Ovary (tissue), 9 donors: ENCODE data around the gene CNOT6L. TPM values are rescaled to one million over a fixed set of nuclear protein-coding genes. Genes with fewer than 3 reads are reported as not detected.

ENCODE experiments used
- DNase-seq, 5 donors: peaks; one replicate each; pipeline ENCODE4 v3.0.0-alpha.2; 2019 to 2020
- H3K27ac ChIP-seq, 2 donors: fragments of 200-600 bp; one replicate each; pipeline versions ENCODE4 v1.5.1 to v1.8.0; 2019 to 2022
- H3K27me3 ChIP-seq: fragments of 200-600 bp; one replicate; pipeline ENCODE4 v1.8.0; 2022
- H3K36me3 ChIP-seq: fragments of 200-600 bp; sonication (generic); one replicate; pipeline ENCODE4 v1.5.1; 2019
- H3K4me1 ChIP-seq: one replicate; pipeline ENCODE4 v1.8.1; 2013; ENCODE audit warnings: mild to moderate bottlenecking, moderate library complexity; ENCODE audit not compliant: insufficient read depth
- H3K4me3 ChIP-seq: fragments of 200-600 bp; sonication (generic); one replicate; pipeline ENCODE4 v1.5.1; 2017
- H3K9me3 ChIP-seq, 2 donors: fragments of 200-600 bp in 1 of 2; sonication (generic) in 1 of 2; one replicate each; pipeline versions ENCODE4 v1.5.1 to v1.8.1; 2013 to 2019; ENCODE audit warnings: mild to moderate bottlenecking in 1 of 2, moderate library complexity in 1 of 2
- EP300 ChIP-seq: sonication (generic); formaldehyde crosslinking; IDR thresholded peaks from one replicate; pipeline ENCODE4 v1.6.1; 2017; ENCODE audit warnings: antibody characterized with exemption
- POLR2A ChIP-seq: fragments of 450-650 bp; IDR thresholded peaks from one replicate; pipeline ENCODE4 v1.6.1; 2017; ENCODE audit warnings: antibody characterized with exemption, mild to moderate bottlenecking, moderate library complexity
- WGBS, 3 donors: extraction: QIAGEN DNeasy Blood & Tissue Kit in 1 of 3; methylation state at CpG; one replicate each; pipeline versions ENCODE4 v1.1.5 to v1.1.7; 2013 to 2017; 5-methylcytosine and 5-hydroxymethylcytosine counted together
- intact Hi-C, 4 donors: fragments of 100-400 bp; cut with DNase I; formaldehyde crosslinking; loops; one replicate each; pipeline versions ENCODE4 v1.11.0 to v1.15.1; 2022 to 2023
- polyA plus RNA-seq, 2 donors: library from polyadenylated mRNA; stranded (reverse); fragments of 200-250 nt in 1 of 2; fragments of 350-450 nt in 1 of 2; fragmentation: Illumina TruSeq in 1 of 2; extraction: RNeasy Lipid Tissue Mini Kit (QIAGEN cat#74804) in 1 of 2; gene quantifications; one replicate each; pipeline ENCODE4 v1.2.3, GENCODE V29; 2013 to 2014
- total RNA-seq, 7 donors: library from RNA; depleted of rRNA in 2 of 7; stranded (reverse); fragments of >200 nt in 2 of 7; fragmentation: NEBNext Ultra II Directional in 3 of 7; extraction: Animal tissue kit (Norgen Biotek cat#: 25700) in 3 of 7; gene quantifications; one replicate each; pipeline versions ENCODE4 v1.1.0 to v1.2.4, GENCODE V29; 2016 to 2023
- TF ChIP-seq, protein P1 (sequence below), 3 donors: fragments of 450-650 bp in 2 of 3; fragments of 200-600 bp in 1 of 3; IDR thresholded peaks; one replicate each; pipeline versions ENCODE4 v1.5.1 to v1.8.0; 2016 to 2022; ENCODE audit warnings: antibody characterized with exemption in 3 of 3, mild to moderate bottlenecking in 1 of 3
- donor health status: DM: no; HTN: no; CAD: no; lungs with moderate emphysema.
- donor health status: DM: no; HTN: no; CAD: no.
- donor health status: Bipolar disorder and iron deficiency.
- donor health status: DM: yes; HTN: yes; CAD: no.
- donor health status: DM: no; HTN: no; CAD: no.
- donor health status: DM: yes; HTN: yes; CAD: no.

Gene CNOT6L
- total and polyA plus RNA-seq, 9 donors, result 7.7 to 58.6 (median 47.0) TPM

DNA sequence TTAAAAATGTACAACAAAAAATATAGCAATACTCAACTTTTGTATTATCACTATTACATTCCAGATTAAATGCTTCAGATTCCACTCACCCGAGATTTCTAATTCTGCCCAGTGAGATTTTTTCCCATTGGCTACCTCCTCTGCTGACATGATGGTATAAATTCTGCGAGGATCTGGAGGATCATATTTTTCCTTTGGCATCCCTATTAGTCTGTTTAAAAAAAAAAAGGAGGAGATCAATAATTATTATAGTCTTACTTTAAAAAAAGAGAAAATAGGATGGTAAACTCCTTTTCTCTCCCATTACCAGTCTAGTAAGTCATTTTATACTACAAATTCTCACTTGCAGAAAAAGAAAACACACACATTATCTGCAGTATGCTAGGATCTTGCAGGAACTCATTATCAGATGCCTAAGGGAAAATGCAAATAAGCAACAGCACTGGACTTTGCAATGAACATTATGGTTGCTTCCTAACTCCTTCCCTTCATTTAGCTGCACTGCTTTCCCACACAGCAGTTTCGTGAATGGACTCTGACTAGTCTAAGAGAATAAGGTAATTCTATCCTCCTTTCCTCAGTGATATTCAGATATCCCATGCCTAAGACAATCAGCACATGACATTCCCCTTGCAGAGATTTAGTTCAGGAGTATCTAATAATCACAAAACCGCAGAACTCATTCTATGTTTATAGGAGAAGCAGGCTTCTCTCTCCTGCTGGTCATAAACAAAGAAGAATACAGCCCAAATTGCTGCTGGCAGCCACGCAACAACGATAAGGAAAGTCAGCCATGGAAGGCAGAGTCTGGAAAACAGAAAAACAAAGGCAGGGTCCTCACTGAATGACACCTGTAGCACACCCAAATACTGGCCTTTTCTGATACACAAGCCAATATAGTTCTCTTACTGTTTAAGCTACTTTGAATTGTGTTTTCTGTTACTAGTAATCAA is 42.7 kb downstream of the CNOT6L start:
- Histone ChIP-seq H3K27me3 (no peaks in the 10 kb centered on the region), H3K4me1 (peaks cover 6% of the 10 kb centered on the region), H3K36me3 (no peaks in the 10 kb centered on the region), H3K4me3 (no peak overlapping the region), H3K27ac (no peak overlapping the region), H3K9me3 (no peaks in the 10 kb centered on the region)
- DNase-seq, result no peak
- intact Hi-C loops, result no loop called here
- WGBS, 3 donors, result 14 to 26% (median 18%) methylated on average over 6 of the region's 6 CpGs
- TF ChIP-seq POLR2A (no peak), EP300 (no peak)
- TF ChIP-seq, protein P1, sequence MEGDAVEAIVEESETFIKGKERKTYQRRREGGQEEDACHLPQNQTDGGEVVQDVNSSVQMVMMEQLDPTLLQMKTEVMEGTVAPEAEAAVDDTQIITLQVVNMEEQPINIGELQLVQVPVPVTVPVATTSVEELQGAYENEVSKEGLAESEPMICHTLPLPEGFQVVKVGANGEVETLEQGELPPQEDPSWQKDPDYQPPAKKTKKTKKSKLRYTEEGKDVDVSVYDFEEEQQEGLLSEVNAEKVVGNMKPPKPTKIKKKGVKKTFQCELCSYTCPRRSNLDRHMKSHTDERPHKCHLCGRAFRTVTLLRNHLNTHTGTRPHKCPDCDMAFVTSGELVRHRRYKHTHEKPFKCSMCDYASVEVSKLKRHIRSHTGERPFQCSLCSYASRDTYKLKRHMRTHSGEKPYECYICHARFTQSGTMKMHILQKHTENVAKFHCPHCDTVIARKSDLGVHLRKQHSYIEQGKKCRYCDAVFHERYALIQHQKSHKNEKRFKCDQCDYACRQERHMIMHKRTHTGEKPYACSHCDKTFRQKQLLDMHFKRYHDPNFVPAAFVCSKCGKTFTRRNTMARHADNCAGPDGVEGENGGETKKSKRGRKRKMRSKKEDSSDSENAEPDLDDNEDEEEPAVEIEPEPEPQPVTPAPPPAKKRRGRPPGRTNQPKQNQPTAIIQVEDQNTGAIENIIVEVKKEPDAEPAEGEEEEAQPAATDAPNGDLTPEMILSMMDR (IDR thresholded peaks at IDR 0.05), result no peak

DNA sequence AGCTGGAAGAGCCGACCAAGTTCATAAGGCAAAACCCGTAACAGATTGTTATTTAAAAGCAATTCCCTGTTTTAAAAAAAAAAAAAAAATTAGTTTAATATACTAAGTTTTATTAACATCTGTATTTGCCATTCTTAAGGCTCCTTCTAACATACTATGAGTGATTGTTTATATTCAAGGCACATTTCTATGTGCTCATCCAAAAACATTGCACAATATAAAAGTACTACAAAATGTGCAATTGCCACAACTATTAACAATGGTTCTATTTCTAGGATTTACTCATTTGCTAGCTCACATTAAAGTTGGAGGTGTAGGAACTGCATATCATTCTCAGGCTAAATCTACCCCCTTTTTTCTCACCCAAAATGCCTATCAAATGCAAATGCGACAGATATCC is 46.1 kb downstream of the CNOT6L start:
- intact Hi-C loops, result no loop called here
- Histone ChIP-seq H3K27ac (no peak overlapping the region), H3K4me1 (peaks cover 6% of the 10 kb centered on the region), H3K9me3 (no peaks in the 10 kb centered on the region), H3K36me3 (no peaks in the 10 kb centered on the region), H3K4me3 (no peak overlapping the region), H3K27me3 (no peaks in the 10 kb centered on the region)
- DNase-seq, result no peak
- TF ChIP-seq, protein P1 (IDR thresholded peaks at IDR 0.05), result no peak
- TF ChIP-seq EP300 (no peak), POLR2A (no peak)
- 96 to 99% (median 98%) methylated on average over 3 of the region's 3 CpGs for WGBS, 3 donors

DNA sequence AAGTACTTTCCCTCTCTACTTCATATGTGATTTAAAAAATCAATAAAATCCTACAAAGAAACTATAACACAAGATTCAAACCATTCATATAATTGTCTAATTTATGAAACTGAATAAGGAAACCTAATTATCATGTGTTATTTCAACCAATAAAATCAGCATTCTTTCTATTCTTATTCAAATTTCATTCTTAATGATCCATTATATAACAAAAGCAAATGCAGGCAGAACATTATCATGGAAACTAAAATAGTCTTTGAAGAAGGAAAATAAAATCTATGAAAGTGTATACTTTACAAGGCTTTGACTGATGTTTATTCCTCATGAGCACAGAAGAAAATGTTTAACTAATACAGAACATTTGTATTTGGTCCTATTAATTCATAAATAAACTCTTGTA is 47.6 kb downstream of the CNOT6L start:
- Histone ChIP-seq H3K27me3 (no peaks in the 10 kb centered on the region), H3K4me1 (peaks cover 2% of the 10 kb centered on the region), H3K27ac (no peak overlapping the region), H3K9me3 (no peaks in the 10 kb centered on the region), H3K4me3 (no peak overlapping the region), H3K36me3 (no peaks in the 10 kb centered on the region)
- TF ChIP-seq POLR2A (no peak), EP300 (no peak)
- TF ChIP-seq, protein P1 (IDR thresholded peaks at IDR 0.05), result no peak
- no peak for DNase-seq
- intact Hi-C loops, result no loop called here

DNA sequence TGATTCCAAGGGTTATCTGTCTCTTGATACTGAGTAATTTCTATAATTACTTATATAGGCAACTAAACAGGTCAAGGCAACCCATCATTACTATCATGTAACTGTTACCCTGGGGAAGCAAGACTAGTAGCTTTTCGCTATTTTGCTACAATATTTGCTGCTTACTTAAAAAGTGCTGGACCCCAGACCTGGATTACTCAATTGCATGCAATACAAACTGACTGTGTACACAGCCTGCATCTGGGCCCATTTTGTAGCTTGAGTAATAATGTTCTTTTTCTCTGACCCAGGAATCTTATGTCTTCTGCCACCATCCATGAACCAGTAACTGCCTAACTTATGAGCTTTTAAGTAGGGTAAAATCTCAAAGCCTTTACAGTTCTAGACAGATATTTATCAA is 53.4 kb downstream of the CNOT6L start:
- no peak for TF ChIP-seq POLR2A
- TF ChIP-seq, protein P1 (IDR thresholded peaks at IDR 0.05), result no peak
- no peak for TF ChIP-seq EP300
- no peak for DNase-seq
- intact Hi-C loops, result no loop called here

More for the DNA sequence above, 53.4 kb downstream of the CNOT6L start:
- Histone ChIP-seq H3K27me3 (no peaks in the 10 kb centered on the region), H3K27ac (no peak overlapping the region), H3K9me3 (no peaks in the 10 kb centered on the region), H3K4me3 (no peak overlapping the region), H3K36me3 (no peaks in the 10 kb centered on the region), H3K4me1 (no peaks in the 10 kb centered on the region)
- WGBS, 3 donors, result 97 to 100% (median 100%) methylated on average over 1 of the region's 1 CpG
